ENCODE data around the gene BOC.

Gene BOC

GRCh38 chr3:113249111-113249510 is 37.8 kb downstream of the BOC start:
- DNase-seq (ENCODE audit: low read depth in 2 of 2): no peak

- no peak for DNase-seq (ENCODE audit: low read depth in 2 of 2)
Observed at GRCh38 chr3:113249601-113250000, 38.2 kb downstream of the BOC start.

GRCh38 chr3:113250566-113250965 is 39.2 kb downstream of the BOC start:
- no peak for DNase-seq (ENCODE audit: low read depth in 2 of 2)

GRCh38 chr3:113251817-113252216 is 40.5 kb downstream of the BOC start:
- DNase-seq (ENCODE audit: low read depth in 2 of 2): no peak

GRCh38 chr3:113252553-113252952 is 41.2 kb downstream of the BOC start:
- no peak for DNase-seq (ENCODE audit: low read depth in 2 of 2)

- DNase-seq (ENCODE audit: low read depth in 2 of 2): no peak
Observed at GRCh38 chr3:113253702-113254101, 42.3 kb downstream of the BOC start.

- DNase-seq (ENCODE audit: low read depth in 2 of 2): no peak
Observed at GRCh38 chr3:113254171-113254947, 43.0 kb downstream of the BOC start.

- DNase-seq (ENCODE audit: low read depth in 2 of 2): no peak
Observed at GRCh38 chr3:113255100-113255853, 43.9 kb downstream of the BOC start.

- no peak for DNase-seq (ENCODE audit: low read depth in 2 of 2)
Observed at GRCh38 chr3:113255854-113256615, 44.7 kb downstream of the BOC start.

- DNase-seq (ENCODE audit: low read depth in 2 of 2): no peak
Observed at GRCh38 chr3:113258361-113258760, 47.0 kb downstream of the BOC start.

GRCh38 chr3:113259196-113259595 is 47.8 kb downstream of the BOC start:
- no peak for DNase-seq (ENCODE audit: low read depth in 2 of 2)

- no peak for DNase-seq (ENCODE audit: low read depth in 2 of 2)
Observed at GRCh38 chr3:113261063-113261625, 49.8 kb downstream of the BOC start.

GRCh38 chr3:113261626-113262303 is 50.4 kb downstream of the BOC start:
- DNase-seq (ENCODE audit: low read depth in 2 of 2): no peak

GRCh38 chr3:113262304-113262665 is 50.9 kb downstream of the BOC start:
- no peak for DNase-seq (ENCODE audit: low read depth in 2 of 2)

- DNase-seq (ENCODE audit: low read depth in 2 of 2): no peak
Observed at GRCh38 chr3:113263020-113263419, 51.7 kb downstream of the BOC start.

- no peak for DNase-seq (ENCODE audit: low read depth in 2 of 2)
Observed at GRCh38 chr3:113263778-113264177, 52.4 kb downstream of the BOC start.

GRCh38 chr3:113264283-113265131 is 53.1 kb downstream of the BOC start:
- no peak for DNase-seq (ENCODE audit: low read depth in 2 of 2)

- DNase-seq (ENCODE audit: low read depth in 2 of 2): no peak
Observed at GRCh38 chr3:113265231-113265630, 53.9 kb downstream of the BOC start.

- no peak for DNase-seq (ENCODE audit: low read depth in 2 of 2)
Observed at GRCh38 chr3:113266738-113267137, 55.4 kb downstream of the BOC start.

- no peak for DNase-seq (ENCODE audit: low read depth in 2 of 2)
Observed at GRCh38 chr3:113268311-113268710, 57.0 kb downstream of the BOC start.

- no peak for DNase-seq (ENCODE audit: low read depth in 2 of 2)
Observed at GRCh38 chr3:113268942-113269341, 57.6 kb downstream of the BOC start.

Data from stimulated activated CD4-positive, alpha-beta T cell treated with anti-CD3 and anti-CD28 coated beads, Interleukin-4, amount 100 ng/mL, for 48 hours (primary cell).